ENCODE results near the gene NTM. TPM values are rescaled to one million over a fixed set of nuclear protein-coding genes. Genes with fewer than 3 reads are reported as not detected.

The NTM gene
- polyA plus RNA-seq, 1 experiment: 33.6 TPM

DNA sequence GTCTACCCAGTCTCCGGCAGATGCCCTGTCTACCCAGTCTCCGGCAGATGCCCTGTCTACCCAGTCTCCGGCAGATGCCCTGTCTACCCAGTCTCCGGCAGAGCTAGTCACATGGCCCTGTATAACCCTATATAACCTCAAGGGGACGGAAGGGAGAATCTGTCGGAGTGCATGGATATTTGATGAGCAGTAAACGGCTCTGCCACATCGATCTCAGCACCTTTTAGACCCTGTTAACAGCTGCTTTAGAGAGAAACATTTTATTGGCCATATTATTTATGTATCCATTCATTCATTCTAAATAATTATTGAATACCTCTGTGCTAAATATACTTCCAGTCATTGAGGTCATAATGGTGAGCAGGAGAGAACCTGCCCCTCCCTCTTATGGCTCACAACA lies 228.9 kb downstream of the NTM start:
- ChIA-PET CTCF (no interaction called here), POLR2A (no interaction called here)
- H3K36me3 ChIP-seq (ENCODE audit: control insufficient read depth, insufficient read depth, low read length): no peaks in the 10 kb centered on the region

DNA sequence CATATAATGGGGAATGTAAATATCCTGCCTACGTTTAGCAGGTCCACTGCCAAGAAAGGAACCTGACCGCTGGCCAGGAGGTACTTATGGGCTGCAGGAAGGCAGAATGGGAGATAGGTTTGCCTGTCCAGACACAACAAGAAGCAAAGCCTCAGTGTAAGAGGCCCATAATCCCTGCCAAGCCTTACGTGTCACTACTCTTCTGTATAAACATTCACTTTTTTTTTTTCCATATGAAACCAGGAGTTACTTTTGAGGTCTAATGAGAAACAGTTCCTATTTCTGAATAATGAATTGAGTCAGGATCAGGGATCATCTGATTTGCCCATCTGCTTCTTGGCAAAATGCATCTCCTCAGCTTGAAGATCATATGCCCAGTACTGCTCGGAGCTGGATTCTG lies 230.2 kb downstream of the NTM start:
- TF ChIP-seq, protein P1, sequence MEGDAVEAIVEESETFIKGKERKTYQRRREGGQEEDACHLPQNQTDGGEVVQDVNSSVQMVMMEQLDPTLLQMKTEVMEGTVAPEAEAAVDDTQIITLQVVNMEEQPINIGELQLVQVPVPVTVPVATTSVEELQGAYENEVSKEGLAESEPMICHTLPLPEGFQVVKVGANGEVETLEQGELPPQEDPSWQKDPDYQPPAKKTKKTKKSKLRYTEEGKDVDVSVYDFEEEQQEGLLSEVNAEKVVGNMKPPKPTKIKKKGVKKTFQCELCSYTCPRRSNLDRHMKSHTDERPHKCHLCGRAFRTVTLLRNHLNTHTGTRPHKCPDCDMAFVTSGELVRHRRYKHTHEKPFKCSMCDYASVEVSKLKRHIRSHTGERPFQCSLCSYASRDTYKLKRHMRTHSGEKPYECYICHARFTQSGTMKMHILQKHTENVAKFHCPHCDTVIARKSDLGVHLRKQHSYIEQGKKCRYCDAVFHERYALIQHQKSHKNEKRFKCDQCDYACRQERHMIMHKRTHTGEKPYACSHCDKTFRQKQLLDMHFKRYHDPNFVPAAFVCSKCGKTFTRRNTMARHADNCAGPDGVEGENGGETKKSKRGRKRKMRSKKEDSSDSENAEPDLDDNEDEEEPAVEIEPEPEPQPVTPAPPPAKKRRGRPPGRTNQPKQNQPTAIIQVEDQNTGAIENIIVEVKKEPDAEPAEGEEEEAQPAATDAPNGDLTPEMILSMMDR (IDR thresholded peaks at IDR 0.05; ENCODE audit: insufficient read depth, low read depth, low read length): no peak
- Histone ChIP-seq H3K4me3 (ENCODE audit: low read depth, low read length) (no peak overlapping the region), H3K36me3 (ENCODE audit: control insufficient read depth, insufficient read depth, low read length) (no peaks in the 10 kb centered on the region), H3K27me3 (ENCODE audit: control insufficient read depth, insufficient read depth, low read length) (peaks cover 1% of the 10 kb centered on the region; the same call in 1 of the 2 replicates)
- POLR2A ChIA-PET: no interaction called here
- CTCF ChIA-PET: no interaction called here
- no peak for DNase-seq (ENCODE audit: low read depth)

More for the DNA sequence above, 228.9 kb downstream of the NTM start:
- H3K27me3 ChIP-seq (ENCODE audit: control insufficient read depth, insufficient read depth, low read length): peaks cover 1% of the 10 kb centered on the region; the same call in 1 of the 2 replicates
- DNase-seq (ENCODE audit: low read depth): no peak
- H3K4me3 ChIP-seq (ENCODE audit: low read depth, low read length): no peak overlapping the region
- TF ChIP-seq, protein P1 (IDR thresholded peaks at IDR 0.05; ENCODE audit: insufficient read depth, low read depth, low read length): no peak

DNA sequence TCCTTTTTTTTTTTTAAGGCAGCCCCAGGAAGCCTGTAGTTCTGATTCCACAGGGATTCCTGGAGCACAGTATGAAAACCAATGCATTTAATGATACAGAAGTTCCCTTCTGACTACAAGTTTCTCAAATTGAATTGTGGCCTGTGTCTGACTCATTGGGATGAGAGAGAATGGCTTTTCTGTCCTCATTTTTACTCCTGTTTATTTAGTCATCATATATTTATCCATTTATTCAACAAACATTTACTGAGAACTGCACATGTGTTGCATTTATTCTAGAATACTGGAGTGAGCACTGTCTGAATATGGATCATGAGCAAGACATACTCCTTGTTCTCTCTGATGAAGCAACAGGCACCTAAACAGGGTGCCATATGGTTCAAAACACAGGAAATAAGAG lies 231.2 kb downstream of the NTM start:
- H3K27me3 ChIP-seq (ENCODE audit: control insufficient read depth, insufficient read depth, low read length): peaks cover 1% of the 10 kb centered on the region; the same call in 1 of the 2 replicates
- no peak for DNase-seq (ENCODE audit: low read depth)
- ChIA-PET CTCF (interaction anchor here (1.3 to 1.6 kb wide), 2 partner anchors 22 to 73 kb away, joined by 3 read pairs; no protein-coding TSS in a partner anchor), POLR2A (no interaction called here)
- H3K36me3 ChIP-seq (ENCODE audit: control insufficient read depth, insufficient read depth, low read length): no peaks in the 10 kb centered on the region
- TF ChIP-seq, protein P1 (IDR thresholded peaks at IDR 0.05; ENCODE audit: insufficient read depth, low read depth, low read length): no peak
- no peak overlapping the region for H3K4me3 ChIP-seq (ENCODE audit: low read depth, low read length)

DNA sequence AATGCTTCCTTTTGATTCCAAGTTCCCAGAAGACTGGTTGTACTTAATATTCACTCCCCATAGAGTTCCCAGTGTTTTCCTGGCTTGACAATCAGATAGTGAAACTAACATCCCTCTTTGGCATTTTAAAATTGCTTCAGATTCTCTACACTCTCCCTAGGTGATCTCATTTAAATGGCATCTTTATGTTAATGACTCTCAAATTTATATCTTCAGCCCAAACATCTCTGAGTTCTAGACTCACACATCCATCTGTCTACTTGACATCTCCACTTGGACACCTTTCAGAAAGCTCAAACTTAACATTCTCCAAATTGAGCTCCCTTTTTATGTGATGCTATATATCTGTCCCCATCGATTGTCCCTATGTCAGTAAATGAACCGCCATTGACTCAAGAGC lies 232.0 kb downstream of the NTM start:
- DNase-seq (ENCODE audit: low read depth): no peak
- Histone ChIP-seq H3K36me3 (ENCODE audit: control insufficient read depth, insufficient read depth, low read length) (no peaks in the 10 kb centered on the region), H3K27me3 (ENCODE audit: control insufficient read depth, insufficient read depth, low read length) (peaks cover 1% of the 10 kb centered on the region; the same call in 1 of the 2 replicates), H3K4me3 (ENCODE audit: low read depth, low read length) (no peak overlapping the region)
- ChIA-PET POLR2A (no interaction called here), CTCF (interaction anchor here (1.3 to 1.6 kb wide), 2 partner anchors 23 to 72 kb away, joined by 3 read pairs; no protein-coding TSS in a partner anchor)
- TF ChIP-seq, protein P1 (IDR thresholded peaks at IDR 0.05; ENCODE audit: insufficient read depth, low read depth, low read length): no peak

DNA sequence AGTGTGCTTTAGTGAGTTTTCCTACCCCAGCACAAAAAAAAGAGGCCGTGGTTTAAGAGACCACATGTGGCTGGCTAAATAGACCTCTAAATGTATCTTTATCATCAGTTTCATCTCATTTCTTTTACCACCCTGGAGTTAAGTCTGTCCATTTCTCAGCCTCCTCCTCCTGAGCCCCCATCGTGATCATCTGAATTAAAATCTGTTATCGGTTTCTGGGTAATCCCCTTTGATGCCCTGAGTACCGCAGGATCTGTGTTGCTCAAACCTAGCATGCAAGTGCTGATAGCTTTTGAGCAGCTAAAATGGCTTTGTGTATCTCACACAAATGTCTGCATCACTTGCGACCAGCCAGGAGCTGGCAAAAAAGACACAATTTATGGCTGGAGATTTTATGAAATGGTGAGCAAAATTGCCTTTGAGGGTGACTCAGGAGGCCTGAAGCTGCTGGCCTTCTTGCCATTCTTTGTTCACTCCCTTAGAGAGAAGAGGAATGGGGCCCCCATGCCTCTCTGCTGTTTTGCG lies 236.5 kb downstream of the NTM start:
- Histone ChIP-seq H3K27me3 (ENCODE audit: control insufficient read depth, insufficient read depth, low read length) (no peaks in the 10 kb centered on the region), H3K4me3 (ENCODE audit: low read depth, low read length) (no peak overlapping the region), H3K36me3 (ENCODE audit: control insufficient read depth, insufficient read depth, low read length) (no peaks in the 10 kb centered on the region)
- POLR2A ChIA-PET: no interaction called here
- TF ChIP-seq, protein P1 (IDR thresholded peaks at IDR 0.05; ENCODE audit: insufficient read depth, low read depth, low read length): no peak
- CTCF ChIA-PET: no interaction called here
- no peak for DNase-seq (ENCODE audit: low read depth)

Data from BJ (cell line).